Measurements from ENCODE around the gene GARRE1. TPM values are rescaled to one million over a fixed set of nuclear protein-coding genes. Genes with fewer than 3 reads are reported as not detected.
"Not testable (repeated sequence)": the region's sequence is repeated elsewhere in the genome, so short reads cannot be mapped to it uniquely, and the experiment has no call there.

The GARRE1 gene
- total RNA-seq, 2 experiments from 2014 or later = 11.7 to 11.9 TPM

GRCh38 chr19:34265221-34265650 lies 10.9 kb downstream of the GARRE1 start:
- Mint-ChIP-seq H3K4me3 (no peak overlapping the region), H3K27ac (no peak overlapping the region), H3K9me3 (no peaks in the 10 kb centered on the region), H3K4me1 (ENCODE audit: low read depth) (peaks cover 52% of the 10 kb centered on the region), H3K27me3 (no peaks in the 10 kb centered on the region), H3K36me3 (no peaks in the 10 kb centered on the region)
- intact Hi-C loops (cut with micrococcal nuclease) = no loop called here
- ChIA-PET POLR2A (no interaction called here), CTCF (no interaction called here)
- DNase-seq = no peak

DNA sequence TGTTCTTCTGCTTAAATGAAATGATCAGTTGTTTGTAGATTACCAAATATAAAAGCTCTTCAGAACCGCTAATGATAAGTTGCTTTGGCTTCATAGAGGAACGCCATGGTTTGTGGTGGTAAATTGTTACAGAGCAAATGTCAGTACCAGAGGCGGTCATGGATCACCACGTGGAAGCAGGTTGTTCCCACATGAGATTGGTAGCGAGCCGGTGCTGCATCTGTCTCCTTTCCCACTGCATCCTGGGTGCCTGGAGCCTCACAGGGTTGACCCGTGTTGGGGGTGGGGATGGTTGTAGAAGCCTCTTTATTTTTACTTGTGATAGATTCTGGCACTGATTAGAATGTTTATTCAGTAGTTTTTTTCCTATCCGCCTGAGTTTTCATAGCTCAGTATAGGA lies 14.7 kb downstream of the GARRE1 start:
- Mint-ChIP-seq H3K4me3 (peak overlapping the region; percentile 0), H3K27me3 (no peaks in the 10 kb centered on the region), H3K9me3 (no peaks in the 10 kb centered on the region), H3K36me3 (no peaks in the 10 kb centered on the region), H3K4me1 (ENCODE audit: low read depth) (peaks cover 59% of the 10 kb centered on the region), H3K27ac (peak overlapping the region; percentile 30)
- POLR2A ChIA-PET = no interaction called here
- DNase-seq = peak; percentile 21
- CTCF ChIA-PET = interaction anchor here (0.8 to 1.9 kb wide), 4 partner anchors 8 to 70 kb away, joined by 3 to 6 read pairs (median 3); no protein-coding TSS in a partner anchor
- intact Hi-C loops (cut with micrococcal nuclease) = no loop called here

DNA sequence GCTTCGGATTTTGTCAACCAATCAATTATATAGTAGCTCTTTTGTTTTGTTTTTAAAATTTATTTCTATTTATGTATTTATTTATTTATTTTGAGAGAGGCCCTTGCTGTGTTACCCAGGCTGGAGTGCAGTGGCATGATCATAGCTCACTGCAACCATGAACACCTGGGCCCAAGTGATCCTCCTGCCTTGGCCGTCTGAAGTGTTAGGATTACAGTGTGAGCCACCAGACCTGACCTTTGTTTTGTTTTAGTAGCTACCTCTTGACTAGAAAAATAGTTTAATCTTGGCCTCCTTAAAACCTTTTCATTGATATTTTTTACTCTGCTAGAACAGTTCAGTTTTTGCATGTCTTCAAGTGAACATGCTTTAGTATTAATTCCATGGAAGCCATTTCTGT lies 15.1 kb downstream of the GARRE1 start:
- H3K4me1 Mint-ChIP-seq (ENCODE audit: low read depth) = peaks cover 60% of the 10 kb centered on the region
- no peaks in the 10 kb centered on the region for H3K27me3 Mint-ChIP-seq
- DNase-seq = no peak
- no peaks in the 10 kb centered on the region for H3K36me3 Mint-ChIP-seq
- peak overlapping the region; percentile 58 for H3K4me3 Mint-ChIP-seq
- H3K9me3 Mint-ChIP-seq = no peaks in the 10 kb centered on the region
- intact Hi-C loops (cut with micrococcal nuclease) = no loop called here
- H3K27ac Mint-ChIP-seq = peak overlapping the region; percentile 96
- POLR2A ChIA-PET = interaction anchor here (0.9 kb wide), 1 partner anchor 37 kb away, joined by 4 read pairs; no protein-coding TSS in a partner anchor
- CTCF ChIA-PET = interaction anchor here (0.7 to 1.9 kb wide), 5 partner anchors 8 to 1085 kb away, joined by 3 to 6 read pairs (median 3); no protein-coding TSS in a partner anchor

GRCh38 chr19:34269968-34270621 lies 15.7 kb downstream of the GARRE1 start:
- H3K4me3 Mint-ChIP-seq = peak overlapping the region; percentile 58
- H3K4me1 Mint-ChIP-seq (ENCODE audit: low read depth) = peaks cover 60% of the 10 kb centered on the region
- POLR2A ChIA-PET = interaction anchor here (0.6 to 0.9 kb wide), 2 partner anchors 37 to 98 kb away, joined by 3 to 4 read pairs; partner anchors contain the start of gene LSM14A
- intact Hi-C loops (cut with micrococcal nuclease) = loop anchor here (1.0 to 5.0 kb wide), 6 partner anchors 16 to 98 kb away; partner anchors contain the start of genes GARRE1 and LSM14A
- CTCF ChIA-PET = interaction anchor here (0.7 to 1.9 kb wide), 7 partner anchors 9 to 1085 kb away, joined by 3 to 6 read pairs (median 3); no protein-coding TSS in a partner anchor
- peak; percentile 85 for DNase-seq
- H3K36me3 Mint-ChIP-seq = peaks cover 1% of the 10 kb centered on the region
- H3K27me3 Mint-ChIP-seq = no peaks in the 10 kb centered on the region
- peak overlapping the region; percentile 96 for H3K27ac Mint-ChIP-seq
- H3K9me3 Mint-ChIP-seq = no peaks in the 10 kb centered on the region

DNA sequence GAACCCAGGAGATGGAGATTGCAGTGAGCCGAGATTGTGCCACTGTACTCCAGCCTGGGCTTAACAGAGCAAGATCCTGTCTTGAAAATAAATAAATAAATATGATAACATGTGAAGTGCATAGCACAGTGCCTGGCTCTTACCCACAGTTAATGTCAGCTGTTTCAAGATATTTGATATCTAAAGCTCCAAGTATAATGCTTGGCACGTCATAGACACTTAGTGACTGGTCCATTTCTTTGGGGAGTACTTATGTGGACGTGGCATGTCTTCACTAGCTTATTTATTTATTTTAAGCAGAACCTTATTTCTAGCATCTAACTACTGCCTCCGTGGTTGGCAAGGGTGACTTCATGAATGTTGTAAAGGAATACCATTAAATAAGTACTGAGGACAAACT lies 18.8 kb downstream of the GARRE1 start:
- intact Hi-C loops (cut with micrococcal nuclease) = loop anchor here (5.0 kb wide), 3 partner anchors 34 to 101 kb away; partner anchors contain the start of gene LSM14A
- H3K4me1 Mint-ChIP-seq (ENCODE audit: low read depth) = peaks cover 54% of the 10 kb centered on the region
- CTCF ChIA-PET = interaction anchor here (0.6 kb wide), 1 partner anchor 504 kb away, joined by 3 read pairs; no protein-coding TSS in a partner anchor

DNA sequence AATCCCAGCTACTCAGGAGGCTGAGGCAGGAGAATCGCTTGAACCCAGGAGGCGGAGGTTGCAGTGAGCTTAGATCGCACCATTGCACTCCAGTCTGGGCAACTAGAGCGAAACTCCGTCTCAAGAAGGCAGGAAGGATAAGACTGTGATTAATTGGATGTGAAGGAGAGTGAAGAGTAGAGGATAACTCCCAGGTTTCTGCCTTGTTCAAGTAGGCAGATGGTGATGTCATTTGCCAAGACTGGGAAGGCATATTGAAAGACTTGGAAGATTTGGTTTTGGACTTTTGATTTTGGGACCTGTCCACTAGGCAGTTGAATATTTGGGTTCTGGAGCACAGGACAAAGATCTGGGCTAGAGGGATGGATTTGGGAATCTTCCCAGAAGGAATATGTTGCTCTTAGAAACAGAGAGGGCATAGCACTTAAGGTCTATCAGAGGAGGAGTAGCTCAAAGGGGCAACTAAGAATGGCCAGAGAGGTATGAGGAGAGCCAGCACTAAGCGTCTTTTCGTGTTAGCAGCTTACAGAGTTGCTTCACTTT lies 20.0 kb downstream of the GARRE1 start:
- ChIA-PET POLR2A (no interaction called here), CTCF (interaction anchor here (0.6 kb wide), 1 partner anchor 74 kb away, joined by 3 read pairs; no protein-coding TSS in a partner anchor)
- Mint-ChIP-seq H3K4me1 (ENCODE audit: low read depth) (peaks cover 49% of the 10 kb centered on the region), H3K27ac (no peak overlapping the region), H3K27me3 (no peaks in the 10 kb centered on the region), H3K4me3 (no peak overlapping the region), H3K36me3 (peaks cover 7% of the 10 kb centered on the region), H3K9me3 (no peaks in the 10 kb centered on the region)
- no peak for DNase-seq
- intact Hi-C loops (cut with micrococcal nuclease) = loop anchor here (5.0 kb wide), 3 partner anchors 33 to 102 kb away; partner anchors contain the start of gene LSM14A

More for the DNA sequence above, 18.8 kb downstream of the GARRE1 start:
- Mint-ChIP-seq H3K27me3 (no peaks in the 10 kb centered on the region), H3K4me3 (no peak overlapping the region), H3K9me3 (no peaks in the 10 kb centered on the region), H3K27ac (no peak overlapping the region), H3K36me3 (peaks cover 3% of the 10 kb centered on the region)
- POLR2A ChIA-PET = no interaction called here
- DNase-seq = no peak

- no peak for DNase-seq
- intact Hi-C loops (cut with micrococcal nuclease) = loop anchor here (5.0 kb wide), 3 partner anchors 32 to 103 kb away; partner anchors contain the start of gene LSM14A
- POLR2A ChIA-PET = no interaction called here
- Mint-ChIP-seq H3K4me1 (ENCODE audit: low read depth) (peaks cover 43% of the 10 kb centered on the region), H3K36me3 (peaks cover 7% of the 10 kb centered on the region), H3K4me3 (no peak overlapping the region), H3K27me3 (no peaks in the 10 kb centered on the region), H3K9me3 (no peaks in the 10 kb centered on the region), H3K27ac (no peak overlapping the region)
- CTCF ChIA-PET = interaction anchor here (0.6 kb wide), 1 partner anchor 73 kb away, joined by 3 read pairs; no protein-coding TSS in a partner anchor
These were observed 20.7 kb downstream of the GARRE1 start for GRCh38 chr19:34274827-34275625.

- H3K27me3 Mint-ChIP-seq = no peaks in the 10 kb centered on the region
These were observed 21.4 kb downstream of the GARRE1 start for GRCh38 chr19:34275705-34276104.

DNA sequence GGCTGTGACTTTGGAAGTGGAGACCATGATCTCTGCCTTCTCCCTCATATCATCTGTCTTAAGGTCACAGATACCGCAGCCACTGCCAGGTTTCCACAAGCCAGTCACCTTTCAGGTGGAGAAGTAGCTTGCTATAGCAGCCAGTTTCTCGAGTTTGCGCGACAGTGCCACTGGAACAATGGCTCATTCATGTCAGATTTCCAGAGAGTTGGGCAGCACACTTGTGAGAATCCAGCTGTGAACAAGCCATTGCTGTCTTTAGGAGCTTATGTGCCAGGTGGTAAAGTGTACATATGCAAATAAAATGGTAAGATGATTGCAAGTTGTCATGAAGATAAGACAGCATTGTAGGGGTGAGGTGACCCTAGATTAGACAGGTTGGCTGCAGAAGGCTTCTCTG lies 22.3 kb downstream of the GARRE1 start:
- ChIA-PET CTCF (interaction anchor here (1.5 kb wide), 1 partner anchor 70 kb away, joined by 5 read pairs; no protein-coding TSS in a partner anchor), POLR2A (no interaction called here)
- H3K4me3 Mint-ChIP-seq = no peak overlapping the region
- peaks cover 7% of the 10 kb centered on the region for H3K36me3 Mint-ChIP-seq
- H3K27ac Mint-ChIP-seq = no peak overlapping the region
- H3K9me3 Mint-ChIP-seq = no peaks in the 10 kb centered on the region
- intact Hi-C loops (cut with micrococcal nuclease) = no loop called here
- DNase-seq = no peak
- H3K27me3 Mint-ChIP-seq = no peaks in the 10 kb centered on the region
- peaks cover 33% of the 10 kb centered on the region for H3K4me1 Mint-ChIP-seq (ENCODE audit: low read depth)

More at GRCh38 chr19:34275705-34276104, 21.4 kb downstream of the GARRE1 start:
- ChIA-PET POLR2A (no interaction called here), CTCF (no interaction called here)
- Mint-ChIP-seq H3K27ac (no peak overlapping the region), H3K4me1 (ENCODE audit: low read depth) (peaks cover 36% of the 10 kb centered on the region), H3K9me3 (no peaks in the 10 kb centered on the region), H3K36me3 (peaks cover 7% of the 10 kb centered on the region), H3K4me3 (no peak overlapping the region)
- intact Hi-C loops (cut with micrococcal nuclease) = no loop called here
- no peak for DNase-seq

- peaks cover 31% of the 10 kb centered on the region for H3K4me1 Mint-ChIP-seq (ENCODE audit: low read depth)
- H3K27ac Mint-ChIP-seq = no peak overlapping the region
- POLR2A ChIA-PET = no interaction called here
- no peaks in the 10 kb centered on the region for H3K9me3 Mint-ChIP-seq
- CTCF ChIA-PET = interaction anchor here (1.5 kb wide), 1 partner anchor 69 kb away, joined by 5 read pairs; no protein-coding TSS in a partner anchor
- peaks cover 7% of the 10 kb centered on the region for H3K36me3 Mint-ChIP-seq
- H3K27me3 Mint-ChIP-seq = no peaks in the 10 kb centered on the region
- no peak overlapping the region for H3K4me3 Mint-ChIP-seq
- intact Hi-C loops (cut with micrococcal nuclease) = no loop called here
- no peak for DNase-seq
These were observed 22.9 kb downstream of the GARRE1 start for GRCh38 chr19:34277244-34277643.

DNA sequence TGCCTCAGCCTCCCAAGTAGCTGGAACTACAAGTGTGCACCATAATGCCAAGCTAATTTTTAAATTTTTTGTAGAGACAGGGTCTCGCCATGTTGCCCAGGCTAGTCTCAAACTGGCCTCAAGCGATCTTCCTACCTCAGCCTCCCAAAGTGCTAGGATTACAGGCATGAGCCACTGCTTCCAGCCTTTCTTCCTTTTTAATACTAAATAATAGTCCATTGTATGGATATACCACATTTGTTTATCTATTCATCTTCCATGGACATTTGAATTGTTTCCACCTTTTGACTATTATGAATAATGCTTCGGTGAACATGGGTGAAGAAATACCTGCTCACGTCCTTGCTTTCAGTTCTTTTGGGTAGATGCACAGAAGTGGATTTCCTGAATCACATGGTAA lies 24.4 kb downstream of the GARRE1 start:
- DNase-seq = no peak
- no peak overlapping the region for H3K27ac Mint-ChIP-seq
- H3K27me3 Mint-ChIP-seq = no peaks in the 10 kb centered on the region
- H3K36me3 Mint-ChIP-seq = peaks cover 7% of the 10 kb centered on the region
- H3K4me3 Mint-ChIP-seq = no peak overlapping the region
- no peaks in the 10 kb centered on the region for H3K9me3 Mint-ChIP-seq
- POLR2A ChIA-PET = no interaction called here
- CTCF ChIA-PET = no interaction called here
- H3K4me1 Mint-ChIP-seq (ENCODE audit: low read depth) = peaks cover 34% of the 10 kb centered on the region
- intact Hi-C loops (cut with micrococcal nuclease) = no loop called here

- H3K27me3 Mint-ChIP-seq; H3K4me3 Mint-ChIP-seq; DNase-seq; H3K36me3 Mint-ChIP-seq; CTCF ChIA-PET; H3K9me3 Mint-ChIP-seq; POLR2A ChIA-PET; intact Hi-C loops (cut with micrococcal nuclease); H3K27ac Mint-ChIP-seq: not testable (repeated sequence)
- H3K4me1 Mint-ChIP-seq (ENCODE audit: low read depth) = peaks cover 27% of the 10 kb centered on the region
These were observed 27.1 kb downstream of the GARRE1 start for GRCh38 chr19:34281444-34281843.
